Glomerular visceral epithelial cell (primary cell): ENCODE results near the gene ATAD5.
"Not testable (repeated sequence)": the region's sequence is repeated elsewhere in the genome, so short reads cannot be mapped to it uniquely, and the experiment has no call there.

ENCODE experiments used
- DNase-seq: peaks from one replicate; pipeline ENCODE4 v3.0.0-alpha.2; 2016; ENCODE audit errors: extremely low spot score

Gene ATAD5

GRCh38 chr17:30824002-30824355 is 7.8 kb upstream of the ATAD5 start:
- DNase-seq: peak; percentile 28

- DNase-seq: peak; percentile 92
These were observed 7.2 kb upstream of the ATAD5 start, which contains the start of gene CRLF3 for GRCh38 chr17:30824356-30825145. TSS of gene CRLF3 (minus strand) at chr17:30824692. CDS start at chr17:30824651, 41 bp downstream.

- DNase-seq: no peak
These were observed 4.7 kb upstream of the ATAD5 start for GRCh38 chr17:30827082-30827481.

- DNase-seq: no peak
These were observed 2.7 kb upstream of the ATAD5 start for GRCh38 chr17:30829022-30829421.

- DNase-seq: peak; percentile 15
These were observed 509 bp upstream of the ATAD5 start for GRCh38 chr17:30831257-30831656.

- no peak for DNase-seq
These were observed 815 bp downstream of the ATAD5 start for GRCh38 chr17:30832438-30833124.

- no peak for DNase-seq
These were observed 6.5 kb downstream of the ATAD5 start for GRCh38 chr17:30838202-30838807.

- no peak for DNase-seq
These were observed 9.0 kb downstream of the ATAD5 start for GRCh38 chr17:30840771-30841170.

GRCh38 chr17:30848021-30848420 is 16.3 kb downstream of the ATAD5 start:
- no peak for DNase-seq

- DNase-seq: no peak
These were observed 22.4 kb downstream of the ATAD5 start for GRCh38 chr17:30854146-30854545.

GRCh38 chr17:30858556-30859250 is 26.9 kb downstream of the ATAD5 start:
- DNase-seq: no peak

GRCh38 chr17:30864636-30865035 is 32.9 kb downstream of the ATAD5 start:
- DNase-seq: no peak

- DNase-seq: no peak
These were observed 37.2 kb downstream of the ATAD5 start for GRCh38 chr17:30869005-30869404.

GRCh38 chr17:30886187-30886586 is 54.4 kb downstream of the ATAD5 start:
- DNase-seq: no peak

- no peak for DNase-seq
These were observed 62.5 kb downstream of the ATAD5 start for GRCh38 chr17:30894236-30894635.

- no peak for DNase-seq
These were observed 65.5 kb downstream of the ATAD5 start for GRCh38 chr17:30897311-30897710.

- peak; percentile 36 for DNase-seq
These were observed 74.0 kb downstream of the ATAD5 start for GRCh38 chr17:30905742-30906100.

- DNase-seq: peak; percentile 93
These were observed 74.5 kb downstream of the ATAD5 start, which contains the start of gene TEFM for GRCh38 chr17:30906101-30906911. TSS of gene TEFM (minus strand) at chr17:30906238. CDS start at chr17:30906198, 40 bp downstream.

- DNase-seq: no peak
These were observed 77.1 kb downstream of the ATAD5 start for GRCh38 chr17:30908717-30909420.

- not testable (repeated sequence) for DNase-seq
These were observed 78.4 kb downstream of the ATAD5 start for GRCh38 chr17:30910151-30910550.

GRCh38 chr17:30913955-30914354 is 82.2 kb downstream of the ATAD5 start:
- DNase-seq: no peak
